ENCODE results near the gene PRG3.
A peak's percentile ranks its signal among the peaks of the same experiment; 100 is the strongest.

PRG3 gene, protein sequence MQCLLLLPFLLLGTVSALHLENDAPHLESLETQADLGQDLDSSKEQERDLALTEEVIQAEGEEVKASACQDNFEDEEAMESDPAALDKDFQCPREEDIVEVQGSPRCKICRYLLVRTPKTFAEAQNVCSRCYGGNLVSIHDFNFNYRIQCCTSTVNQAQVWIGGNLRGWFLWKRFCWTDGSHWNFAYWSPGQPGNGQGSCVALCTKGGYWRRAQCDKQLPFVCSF

DNA sequence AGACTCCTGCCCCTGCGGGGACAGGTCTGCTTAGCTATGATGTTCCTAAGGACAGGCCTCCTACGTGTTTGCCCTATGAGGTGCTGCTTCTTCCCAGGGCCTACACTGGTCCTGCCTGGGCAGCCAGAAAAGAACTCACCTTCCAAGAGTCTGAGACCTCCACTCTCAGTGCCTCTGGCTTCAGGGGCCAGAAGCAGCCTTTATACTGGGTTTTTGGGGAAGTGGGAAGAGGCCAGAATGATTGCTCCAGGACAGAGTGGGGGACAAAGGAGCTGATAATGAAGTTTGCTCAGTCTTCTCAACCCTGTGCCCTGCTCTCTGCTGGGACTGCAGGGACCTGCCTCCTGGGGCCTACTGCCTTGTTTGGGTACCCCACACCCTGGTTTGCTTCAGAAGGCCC, at the start of gene PRG3:
Gene PRG3 (minus strand): TSS at position 176 of the 400 bp plus-strand sequence. CDS start 442 bp downstream, outside the sequence.
- DNase-seq (ENCODE audit: low read depth) = no peak

DNA sequence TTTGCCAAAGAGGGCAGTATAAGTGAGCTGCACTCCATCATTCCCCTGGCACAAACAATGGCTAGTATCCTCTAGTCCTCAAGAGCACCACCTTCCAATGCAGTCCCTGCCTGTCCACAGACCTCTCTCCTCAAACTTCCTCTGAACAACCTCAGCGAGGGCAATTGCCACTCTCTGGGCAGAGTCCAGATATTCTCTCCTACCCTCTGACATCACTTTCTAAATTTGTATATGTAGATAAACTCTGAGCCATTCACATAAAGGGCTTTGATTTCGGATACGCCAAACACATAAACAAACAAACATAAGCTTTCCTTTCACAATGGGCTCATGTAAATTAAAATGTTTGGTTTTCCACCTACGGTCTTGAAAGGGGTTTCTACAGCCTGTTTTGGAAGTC, 49.0 kb upstream of the PRG3 start:
- no peak for DNase-seq (ENCODE audit: low read depth)

- no peak for DNase-seq (ENCODE audit: low read depth)
These were observed 47.7 kb upstream of the PRG3 start for GRCh38 chr11:57428643-57429042.

- DNase-seq (ENCODE audit: low read depth) = no peak
These were observed 46.8 kb upstream of the PRG3 start for GRCh38 chr11:57427727-57428082.

DNA sequence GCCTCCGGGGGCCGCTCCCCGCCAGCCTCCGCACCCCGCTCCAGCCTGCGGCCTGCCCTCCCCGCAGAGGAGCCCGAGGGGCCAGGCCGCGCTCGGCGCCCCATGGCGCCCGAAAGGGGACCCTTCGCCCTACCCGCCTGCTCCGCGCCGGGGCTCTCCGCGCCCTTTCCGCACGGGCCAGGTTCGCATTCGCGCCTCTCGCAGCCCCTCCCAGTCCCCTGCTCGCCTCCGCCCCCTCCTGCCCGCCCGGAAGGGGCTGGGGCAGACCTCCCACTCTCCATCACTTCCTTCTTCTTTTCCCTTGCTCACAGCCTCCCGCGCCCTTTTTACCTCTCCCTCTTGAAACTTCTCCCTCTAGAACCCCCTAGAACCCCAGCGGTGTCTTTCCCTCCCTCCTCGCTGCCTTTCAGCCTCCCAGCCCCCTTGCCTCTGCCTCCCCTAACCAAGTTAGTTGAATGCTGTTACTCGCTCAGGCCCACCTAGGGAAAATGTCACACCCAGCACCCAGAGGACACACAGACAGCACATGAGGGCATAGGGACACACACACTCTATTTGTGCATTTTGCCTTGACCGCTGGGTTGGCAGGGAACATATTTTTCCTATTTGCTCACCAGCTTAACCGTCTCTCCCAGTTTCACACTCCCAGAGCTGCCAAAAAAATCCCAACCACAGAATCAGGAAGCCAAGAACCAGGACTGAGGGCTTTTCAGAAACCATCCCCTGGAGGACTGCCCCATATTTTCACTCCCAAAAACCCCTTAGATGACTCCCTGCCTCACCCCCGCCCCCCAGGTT, 46.2 kb upstream of the PRG3 start, which contains the start of gene SLC43A3:
Gene SLC43A3 (minus strand): TSS at position 193 of the 798 bp plus-strand sequence. CDS start 949 bp downstream, outside the sequence.
- peak; percentile 28 for DNase-seq (ENCODE audit: low read depth)

GRCh38 chr11:57426439-57426928, 45.5 kb upstream of the PRG3 start:
- no peak for DNase-seq (ENCODE audit: low read depth)

DNA sequence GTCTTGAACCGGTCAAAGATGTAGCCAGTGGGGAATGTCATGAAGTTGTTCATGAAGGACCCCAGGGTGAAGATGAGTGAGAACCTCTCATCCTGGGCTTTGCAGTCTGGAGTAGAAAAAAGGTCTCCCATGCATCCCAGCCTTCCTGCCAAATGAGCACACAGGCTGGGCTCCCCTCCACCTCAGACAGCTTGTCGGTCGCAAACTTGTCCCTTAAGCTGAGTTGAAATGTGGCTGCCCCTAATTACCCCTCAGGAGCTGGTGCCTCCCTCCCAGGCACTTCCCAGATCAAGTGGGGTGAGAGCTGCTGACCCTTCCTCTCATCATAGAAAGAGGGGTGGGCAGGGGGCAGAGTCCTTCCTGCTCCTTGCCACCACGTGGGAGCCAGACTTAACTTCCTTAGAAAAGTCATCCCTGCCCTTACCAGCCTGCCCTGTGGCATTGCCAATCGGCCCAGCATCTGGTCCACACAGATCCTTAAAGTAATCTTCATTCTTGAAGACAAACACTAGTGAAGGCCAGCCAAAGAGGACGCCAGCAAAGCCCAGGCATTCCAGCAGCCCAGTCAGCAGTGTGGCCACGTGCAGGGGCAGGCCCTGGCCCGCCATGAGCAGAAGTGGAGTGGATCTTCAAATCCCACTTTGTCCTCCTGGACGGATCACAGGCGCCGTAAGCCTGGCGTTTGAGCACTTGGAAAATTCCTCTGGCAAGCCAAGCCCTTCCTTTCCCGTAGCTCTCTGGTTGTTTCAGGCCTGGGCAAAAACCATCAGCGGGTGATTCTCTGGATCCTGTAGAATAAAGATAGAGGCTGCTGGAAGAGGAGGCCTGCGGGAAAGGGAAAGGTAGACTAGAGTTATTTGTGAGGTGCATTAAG, 44.9 kb upstream of the PRG3 start:
- no peak for DNase-seq (ENCODE audit: low read depth)

- peak; percentile 64 for DNase-seq (ENCODE audit: low read depth)
These were observed 44.0 kb upstream of the PRG3 start for GRCh38 chr11:57424792-57425564.

- no peak for DNase-seq (ENCODE audit: low read depth)
These were observed 43.3 kb upstream of the PRG3 start for GRCh38 chr11:57424137-57424791.

DNA sequence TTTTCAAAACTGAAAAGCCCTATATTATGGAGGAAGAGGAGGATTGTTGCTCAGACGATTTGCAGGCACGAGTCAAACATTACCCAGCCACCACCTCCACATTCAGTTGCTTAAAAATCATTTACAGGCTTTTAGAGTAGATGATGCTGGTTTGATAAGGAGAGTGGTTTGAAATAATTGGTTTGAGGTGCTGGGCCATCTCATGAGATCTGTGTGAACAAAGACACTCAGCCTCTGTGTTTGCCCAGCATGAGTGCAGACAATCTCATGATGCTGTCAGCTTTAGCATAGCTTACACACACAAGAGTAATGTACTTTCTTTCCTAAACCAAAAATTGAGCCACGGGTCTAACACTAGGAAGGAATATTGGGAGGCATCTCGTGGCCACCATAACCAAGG, 41.7 kb upstream of the PRG3 start:
- DNase-seq (ENCODE audit: low read depth) = no peak

GRCh38 chr11:57421805-57422204, 40.9 kb upstream of the PRG3 start:
- DNase-seq (ENCODE audit: low read depth) = no peak

DNA sequence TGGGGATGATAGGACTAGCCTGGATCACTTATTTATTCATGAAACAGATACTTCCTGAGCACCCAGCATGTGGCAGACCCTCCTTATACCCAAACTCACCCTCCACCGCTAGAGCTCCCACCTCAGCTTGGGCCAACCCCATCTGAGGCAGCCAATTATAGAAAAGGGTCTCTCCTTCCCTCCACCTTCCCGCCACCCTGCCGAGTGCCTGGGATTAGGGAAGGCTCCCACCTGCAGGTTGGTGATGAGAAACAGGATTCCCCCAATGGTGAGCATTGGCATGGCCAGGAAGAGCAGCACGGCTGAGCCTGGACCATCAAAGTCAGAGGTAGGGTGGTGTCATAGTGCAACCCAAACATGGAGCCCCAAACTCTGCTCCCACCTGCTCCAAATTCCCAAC, 40.1 kb upstream of the PRG3 start:
- DNase-seq (ENCODE audit: low read depth) = no peak

GRCh38 chr11:57419146-57419545, 38.2 kb upstream of the PRG3 start:
- no peak for DNase-seq (ENCODE audit: low read depth)

DNA sequence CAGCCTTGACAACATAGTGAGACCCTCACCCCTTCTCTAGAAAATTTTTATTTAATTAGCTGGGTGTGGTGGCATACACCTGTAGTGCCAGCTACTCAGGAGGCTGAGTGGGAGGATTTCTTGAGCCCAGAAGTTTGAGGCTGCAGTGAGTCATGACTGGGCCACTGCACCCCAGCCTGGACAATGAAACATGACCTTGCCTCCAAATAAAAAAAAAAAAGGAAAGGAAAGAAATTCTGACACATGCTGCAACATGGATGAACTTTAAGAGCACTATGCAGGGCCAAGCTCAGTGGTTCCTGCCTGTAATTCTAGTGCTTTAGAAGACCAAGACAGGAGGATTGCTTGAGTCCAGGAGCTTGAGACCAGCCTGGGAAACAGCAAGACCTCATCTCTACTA, 37.2 kb upstream of the PRG3 start:
- no peak for DNase-seq (ENCODE audit: low read depth)

DNA sequence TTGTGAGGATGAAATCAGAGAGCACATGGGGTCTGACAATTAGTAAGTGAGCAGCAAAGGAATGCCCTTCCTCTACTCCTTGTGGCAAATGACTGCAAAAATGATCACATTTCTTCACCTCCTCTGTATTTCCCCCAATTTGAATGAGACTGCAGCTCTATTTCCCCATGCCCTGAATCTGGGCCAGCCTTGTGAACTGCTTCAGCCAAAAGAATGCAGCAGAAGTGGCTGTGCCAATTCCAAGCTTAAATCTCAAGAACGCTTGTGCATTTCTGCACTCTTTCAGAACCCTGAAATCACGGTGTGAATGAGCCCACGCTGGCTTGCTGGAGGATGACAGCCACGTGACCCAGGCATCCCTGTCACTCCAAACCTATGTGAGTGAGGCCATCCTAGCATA, 36.1 kb upstream of the PRG3 start:
- no peak for DNase-seq (ENCODE audit: low read depth)

DNA sequence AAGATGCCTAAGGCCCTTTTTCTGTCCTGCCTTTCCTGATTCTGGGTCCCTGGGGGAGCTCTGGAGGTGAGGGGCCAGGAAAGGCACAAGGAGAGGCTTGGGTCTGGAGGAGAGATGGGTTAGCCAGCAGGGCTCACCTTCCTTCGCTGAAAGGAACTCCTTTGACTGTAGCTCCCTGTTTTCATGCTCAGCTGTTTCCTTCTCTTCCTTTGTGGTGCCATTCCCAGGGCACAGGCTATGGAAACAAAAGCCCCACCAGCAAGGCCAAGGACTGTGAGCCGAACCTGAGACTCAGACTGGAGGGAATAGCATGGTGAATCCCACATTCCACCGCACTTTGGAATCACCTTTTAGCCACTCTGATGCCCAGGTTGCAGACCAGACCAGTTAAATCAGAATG, 35.5 kb upstream of the PRG3 start:
- DNase-seq (ENCODE audit: low read depth) = no peak

- no peak for DNase-seq (ENCODE audit: low read depth)
These were observed 33.8 kb upstream of the PRG3 start for GRCh38 chr11:57414612-57415212.

- DNase-seq (ENCODE audit: low read depth) = no peak
These were observed 32.7 kb upstream of the PRG3 start for GRCh38 chr11:57413681-57414080.

DNA sequence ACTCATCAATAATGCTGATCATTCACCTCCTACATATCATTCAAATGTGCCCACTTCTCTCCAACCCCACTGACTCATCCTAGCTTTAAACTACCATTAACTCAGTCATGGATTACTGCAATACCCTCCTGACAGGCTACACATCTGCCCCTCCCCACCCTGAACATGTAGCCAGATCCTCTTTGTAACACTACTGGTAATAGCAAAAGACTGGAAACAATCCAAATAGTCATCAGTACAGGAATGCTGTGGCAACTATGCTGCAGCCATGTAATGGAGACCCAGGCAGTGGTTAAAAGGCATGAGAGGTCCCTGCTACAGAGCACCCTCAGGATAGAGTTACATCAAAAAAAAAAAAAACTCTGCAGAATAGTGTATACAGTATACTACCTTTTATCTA, 29.3 kb upstream of the PRG3 start:
- no peak for DNase-seq (ENCODE audit: low read depth)

GRCh38 chr11:57409321-57410100, 28.6 kb upstream of the PRG3 start:
- no peak for DNase-seq (ENCODE audit: low read depth)
